H1 (cell line): Measurements from ENCODE around the gene CACNA2D4. TPM values are rescaled to one million over a fixed set of nuclear protein-coding genes. Genes with fewer than 3 reads are reported as not detected.

ENCODE experiments used
- CTCF ChIA-PET: fragments of 300-600 bp; sonication (Branson Sonifier 250); formaldehyde crosslinking; loops from one replicate; lab custom pipeline; 2021; ENCODE audit not compliant: partially characterized antibody; lab: Charles Lee
- POLR2A ChIA-PET: fragments of 300-600 bp; sonication (Branson Sonifier 250); formaldehyde crosslinking; loops from one replicate; lab custom pipeline; 2021; ENCODE audit warnings: inconsistent platforms; ENCODE audit not compliant: partially characterized antibody; lab: Charles Lee
- DNase-seq, 2 experiments: peaks; one replicate each; pipeline versions ENCODE4 v3.0.0 to v3.0.0-alpha.2; 2010 to 2022; ENCODE audit warnings: low spot score in 2 of 2, low read depth in 1 of 2, mixed read lengths in 1 of 2
- FAIRE-seq: peaks from 2 replicates; lab custom pipeline; 2011; peaks lifted over from hg19 to GRCh38; lab: Jason Lieb, UNC
- H2AFZ ChIP-seq: 2 replicates; pipeline ENCODE4 v1.8.1; 2012; ENCODE audit warnings: low read length, inconsistent platforms
- H2AK5ac ChIP-seq: 2 replicates; pipeline ENCODE4 v1.6.1; 2013; ENCODE audit warnings: low read depth, low read length
- H2BK120ac ChIP-seq: replicated peaks from 2 replicates; pipeline ENCODE3; 2013; ENCODE audit warnings: low read depth, low read length, inconsistent platforms
- H2BK12ac ChIP-seq: 2 replicates; pipeline ENCODE4 v1.6.1; 2013; ENCODE audit warnings: low read depth, low read length
- H2BK15ac ChIP-seq: 2 replicates; pipeline ENCODE4 v1.6.1; 2013; ENCODE audit warnings: low read length
- H2BK20ac ChIP-seq: 2 replicates; pipeline ENCODE4 v1.6.1; 2013; ENCODE audit warnings: low read length
- H2BK5ac ChIP-seq: 2 replicates; pipeline ENCODE4 v1.6.1; 2013; ENCODE audit warnings: low read depth, low read length
- H3K14ac ChIP-seq: 2 replicates; pipeline ENCODE4 v1.6.1; 2013; ENCODE audit warnings: inconsistent platforms; ENCODE audit not compliant: insufficient read length
- H3K18ac ChIP-seq: 2 replicates; pipeline ENCODE4 v1.6.1; 2013; ENCODE audit warnings: low read length; ENCODE audit errors: extremely low read depth
- H3K23ac ChIP-seq: 2 replicates; pipeline ENCODE4 v1.6.1; 2013; ENCODE audit warnings: inconsistent platforms; ENCODE audit not compliant: insufficient read length
- H3K23me2 ChIP-seq: 2 replicates; pipeline ENCODE4 v1.6.1; 2013; ENCODE audit warnings: low read depth, low read length
- H3K27ac ChIP-seq: 2 replicates; pipeline ENCODE4 v1.6.1; 2011; ENCODE audit warnings: low read depth, low read length, inconsistent platforms
- H3K27me3 ChIP-seq, 4 experiments: replicated peaks in 1 of 4; 1 replicate in 1 of 4; 2 replicates in 3 of 4; pipeline versions ENCODE4 v1.6.1 to v1.8.1; 2011 to 2013; ENCODE audit warnings: low read length in 3 of 4, mild to moderate bottlenecking in 3 of 4, inconsistent platforms in 2 of 4, mixed read lengths in 2 of 4, moderate library complexity in 1 of 4; ENCODE audit not compliant: control insufficient read depth in 3 of 4, insufficient read depth in 3 of 4; ENCODE audit errors: extremely low read depth in 1 of 4
- H3K36me3 ChIP-seq, 4 experiments: 2 replicates each; pipeline versions ENCODE4 v1.6.1 to v1.8.1; 2011 to 2013; ENCODE audit warnings: mild to moderate bottlenecking in 4 of 4, low read length in 3 of 4, moderate library complexity in 2 of 4, control low read depth in 1 of 4, inconsistent platforms in 1 of 4; ENCODE audit not compliant: insufficient read depth in 4 of 4, control insufficient read depth in 2 of 4
- H3K4ac ChIP-seq: replicated peaks from 2 replicates; pipeline ENCODE3; 2013; ENCODE audit warnings: low read length, low read depth, mixed read lengths, inconsistent platforms; ENCODE audit not compliant: insufficient read length
- H3K4me1 ChIP-seq, 4 experiments: replicated peaks in 1 of 4; 1 replicate in 1 of 4; 2 replicates in 3 of 4; pipeline versions ENCODE4 v1.6.1 to v1.8.1; 2011 to 2013; ENCODE audit warnings: low read length in 3 of 4, inconsistent platforms in 2 of 4, mixed read lengths in 1 of 4; ENCODE audit not compliant: insufficient read depth in 4 of 4, control insufficient read depth in 3 of 4
- H3K4me2 ChIP-seq, 2 experiments: 2 replicates each; pipeline versions ENCODE4 v1.6.1 to v1.8.1; 2011 to 2013; ENCODE audit warnings: low read depth in 2 of 2, low read length in 2 of 2, control low read depth in 1 of 2, inconsistent platforms in 1 of 2, mild to moderate bottlenecking in 1 of 2; ENCODE audit not compliant: insufficient read depth in 1 of 2
- H3K4me3 ChIP-seq, 4 experiments: fragments of 200-600, 300-600 bp in 1 of 4; sonication (generic), shearing (Covaris generic), sonication (Bioruptor Twin) in 1 of 4; 2 replicates each; pipeline versions ENCODE4 v1.5.1 to v1.8.1; 2011 to 2016; ENCODE audit warnings: low read length in 4 of 4, low read depth in 3 of 4, control low read depth in 2 of 4, inconsistent platforms in 2 of 4, mild to moderate bottlenecking in 2 of 4, mixed read lengths in 1 of 4, moderate library complexity in 1 of 4; ENCODE audit not compliant: insufficient read depth in 2 of 4; ENCODE audit errors: extremely low read depth in 1 of 4
- H3K56ac ChIP-seq: replicated peaks from 2 replicates; pipeline ENCODE3; 2013; ENCODE audit warnings: low read depth, mild to moderate bottlenecking, mixed read lengths, low read length, inconsistent platforms; ENCODE audit not compliant: insufficient read length
- H3K79me1 ChIP-seq: 2 replicates; pipeline ENCODE4 v1.6.1; 2013; ENCODE audit warnings: low read depth, low read length, control low read depth
- H3K79me2 ChIP-seq, 2 experiments: 2 replicates each; pipeline versions ENCODE4 v1.6.1 to v1.8.1; 2012 to 2013; ENCODE audit warnings: low read length in 2 of 2, mild to moderate bottlenecking in 2 of 2, inconsistent platforms in 1 of 2; ENCODE audit not compliant: insufficient read depth in 2 of 2, control insufficient read depth in 1 of 2
- H3K9ac ChIP-seq, 4 experiments: replicated peaks in 1 of 4; 1 replicate in 1 of 4; 2 replicates in 3 of 4; pipeline versions ENCODE4 v1.6.1 to v1.8.1; 2011 to 2013; ENCODE audit warnings: low read depth in 3 of 4, low read length in 3 of 4, control low read depth in 2 of 4, mild to moderate bottlenecking in 2 of 4, moderate library complexity in 2 of 4, inconsistent platforms in 1 of 4; ENCODE audit errors: extremely low read depth in 1 of 4
- H3K9me3 ChIP-seq, 2 experiments: 2 replicates each; pipeline versions ENCODE4 v1.6.1 to v1.8.1; 2012 to 2013; ENCODE audit warnings: mild to moderate bottlenecking in 2 of 2, moderate library complexity in 2 of 2, control low read depth in 1 of 2, inconsistent platforms in 1 of 2, low read depth in 1 of 2, low read length in 1 of 2, mixed read lengths in 1 of 2; ENCODE audit not compliant: insufficient read depth in 2 of 2
- H4K20me1 ChIP-seq, 2 experiments: replicated peaks in 1 of 2; 2 replicates each; pipeline versions ENCODE3 to v1.8.1; 2011 to 2013; ENCODE audit warnings: inconsistent platforms in 2 of 2, low read length in 2 of 2, mild to moderate bottlenecking in 1 of 2; ENCODE audit not compliant: insufficient read depth in 2 of 2, control insufficient read depth in 1 of 2
- H4K5ac ChIP-seq: 2 replicates; pipeline ENCODE4 v1.6.1; 2013; ENCODE audit warnings: low read length, low read depth, mixed read lengths, inconsistent platforms; ENCODE audit not compliant: insufficient read length
- H4K8ac ChIP-seq: 2 replicates; pipeline ENCODE4 v1.8.0; 2013; ENCODE audit warnings: mild to moderate bottlenecking, moderate library complexity, low read length, inconsistent platforms; ENCODE audit not compliant: insufficient read depth; ENCODE audit errors: extremely low read depth
- H4K91ac ChIP-seq: replicated peaks from 2 replicates; pipeline ENCODE3; 2013; ENCODE audit warnings: low read length, mixed read lengths, inconsistent platforms; ENCODE audit not compliant: insufficient read length
- ATF3 ChIP-seq: IDR thresholded peaks from 2 replicates; pipeline ENCODE4 v1.6.1; 2011; ENCODE audit warnings: low read depth, mild to moderate bottlenecking, low read length; ENCODE audit not compliant: insufficient read depth
- CREB1 ChIP-seq: IDR thresholded peaks from 2 replicates; pipeline ENCODE4 v1.6.1; 2012; ENCODE audit warnings: inconsistent platforms
- CTCF ChIP-seq, 3 experiments: IDR thresholded peaks; 1 replicate in 2 of 3; 2 replicates in 1 of 3; pipeline versions ENCODE4 v1.5.1 to v1.6.1; 2011; ENCODE audit warnings: low read length in 3 of 3, mild to moderate bottlenecking in 3 of 3, inconsistent platforms in 2 of 3, low read depth in 1 of 3, moderate library complexity in 1 of 3; ENCODE audit not compliant: insufficient read depth in 1 of 3; ENCODE audit errors: control extremely low read depth in 1 of 3
- HDAC6 ChIP-seq: IDR thresholded peaks from one replicate; pipeline ENCODE4 v1.7.1; 2012; ENCODE audit warnings: low read depth, mild to moderate bottlenecking, inconsistent platforms, low read length, moderate library complexity
- SAP30 ChIP-seq: fragments of 300-600 bp; sonication (generic); IDR thresholded peaks from 2 replicates; pipeline ENCODE4 v1.7.1; 2012; ENCODE audit warnings: low read length, moderate library complexity, mild to moderate bottlenecking, inconsistent platforms; ENCODE audit not compliant: insufficient read depth, insufficient replicate concordance
- SP4 ChIP-seq: IDR thresholded peaks from 2 replicates; pipeline ENCODE4 v1.6.1; 2012; ENCODE audit warnings: low read length, inconsistent platforms
- TCF12 ChIP-seq: IDR thresholded peaks from 2 replicates; pipeline ENCODE4 v1.6.1; 2011; ENCODE audit warnings: low read depth, mild to moderate bottlenecking, low read length
- WGBS, 2 experiments: shearing (Covaris generic) in 1 of 2; methylation state at CpG; one replicate each; pipeline versions ENCODE4 v1.1.6 to v1.1.7; 2013 to 2015; ENCODE audit warnings: low lambda C conversion rate in 2 of 2, mixed read lengths in 2 of 2, inconsistent platforms in 1 of 2, low coverage in 1 of 2, missing lambda C conversion rate in 1 of 2; ENCODE audit not compliant: insufficient replicate concordance in 2 of 2, insufficient coverage in 1 of 2, insufficient read length in 1 of 2; ENCODE audit errors: extremely low coverage in 1 of 2, missing lambda C conversion rate in 1 of 2; 5-methylcytosine and 5-hydroxymethylcytosine counted together
- polyA plus RNA-seq, 7 experiments: library from polyadenylated mRNA; depleted of rRNA in 3 of 7; stranded (reverse) in 5 of 7; unstranded in 2 of 7; fragments of >200 nt in 5 of 7; fragments of 200-250 nt in 2 of 7; gene quantifications; 1 replicate in 5 of 7; 2 replicates in 1 of 7; 4 replicates in 1 of 7; pipeline versions ENCODE4 v1.2.1 to v1.2.3, GENCODE V29; 2011 to 2013; ENCODE audit warnings: missing spikeins in 2 of 7, mixed read lengths in 2 of 7
- total RNA-seq: library from RNA; stranded (reverse); fragmentation: NEBNext Ultra II Directional; extraction: Animal tissue kit (Norgen Biotek cat#: 25700); gene quantifications from 2 replicates; pipeline ENCODE4 v1.2.1, GENCODE V29; 2021

CACNA2D4 gene
- total and polyA plus RNA-seq, 2 of the 8 experiments (the other 6 are each of a cell fraction or from before 2014, with no cell fraction given), result 0.44 to 0.88 TPM

- Histone ChIP-seq H4K8ac (no peak overlapping the region), H3K4me2 (no peak overlapping the region), H3K23ac (no peak overlapping the region), H3K14ac (no peak overlapping the region), H3K79me2 (no peaks in the 10 kb centered on the region), H3K27ac (no peak overlapping the region), H3K36me3 (no peaks in the 10 kb centered on the region), H4K91ac (no peak overlapping the region), H3K56ac (no peak overlapping the region), H3K9me3 (peaks cover 30 to 41% of the 10 kb centered on the region in 2 experiments), H3K79me1 (no peaks in the 10 kb centered on the region), H3K9ac (no peak overlapping the region), H2BK20ac (no peak overlapping the region), H2AK5ac (no peak overlapping the region), H3K4me3 (no peak overlapping the region; a peak in 2 of 8 replicates), H2BK5ac (no peak overlapping the region), H2BK12ac (no peak overlapping the region), H2AFZ (no peak overlapping the region), H2BK120ac (no peak overlapping the region), H3K4me1 (no peaks in the 10 kb centered on the region), H2BK15ac (no peak overlapping the region), H3K18ac (no peak overlapping the region), H3K4ac (no peak overlapping the region), H3K27me3 (no peaks in the 10 kb centered on the region), H3K23me2 (no peaks in the 10 kb centered on the region), H4K5ac (no peak overlapping the region), H4K20me1 (no peaks in the 10 kb centered on the region)
- FAIRE-seq (no peak), DNase-seq (no peak)
- 89% methylated on average over 7 of the region's 7 CpGs; no CpG with 5 or more reads in 1 of the 2 experiments for WGBS, 2 experiments
- ChIA-PET POLR2A (no interaction called here), CTCF (interaction anchor here (0.6 to 1.2 kb wide), 3 partner anchors 66 to 157 kb away, joined by 3 to 5 read pairs (median 4); no protein-coding TSS in a partner anchor)
- TF ChIP-seq CREB1, result no peak
- TF ChIP-seq SAP30, result no peak
- no peak for TF ChIP-seq HDAC6
- no peak for TF ChIP-seq SP4
- no peak for TF ChIP-seq CTCF (IDR thresholded peaks at IDR 0.05; ENCODE audit: control extremely low read depth in 1 of 3, insufficient read depth in 1 of 3, low read depth in 1 of 3, low read length in 3 of 3)
- TF ChIP-seq ATF3, result no peak
- no peak for TF ChIP-seq TCF12
Measured at GRCh38 chr12:1857821-1858220, 60.6 kb downstream of the CACNA2D4 start.
